Spleen (tissue), 11 donors: ENCODE measurements around the gene CPHXL2. TPM values are rescaled to one million over a fixed set of nuclear protein-coding genes. Genes with fewer than 3 reads are reported as not detected.
A peak's percentile ranks its signal among the peaks of the same experiment; 100 is the strongest.

Source experiments
- DNase-seq: peaks from one replicate; pipeline ENCODE4 v3.0.0-alpha.2; 2020
- H3K27ac ChIP-seq, 8 donors: fragments of 200-600 bp; sonication (generic) in 7 of 8; 1 replicate in 4 of 8; 2 replicates in 4 of 8; pipeline versions ENCODE4 v1.5.0 to v1.8.0; 2016 to 2021; ENCODE audit warnings: inconsistent platforms in 4 of 8, mild to moderate bottlenecking in 4 of 8, moderate library complexity in 1 of 8
- H3K27me3 ChIP-seq, 7 donors: fragments of 200-600 bp; sonication (generic) in 6 of 7; replicated peaks in 1 of 7; 1 replicate in 4 of 7; 2 replicates in 3 of 7; pipeline versions ENCODE4 v1.5.0 to v1.8.0; 2016 to 2021; ENCODE audit warnings: inconsistent platforms in 3 of 7, mild to moderate bottlenecking in 1 of 7
- H3K36me3 ChIP-seq, 6 donors: fragments of 200-600 bp; sonication (generic) in 5 of 6; 1 replicate in 4 of 6; 2 replicates in 2 of 6; pipeline versions ENCODE4 v1.5.0 to v1.8.0; 2016 to 2021; ENCODE audit warnings: inconsistent platforms in 2 of 6
- H3K4me1 ChIP-seq, 6 donors: fragments of 200-600 bp; sonication (generic) in 5 of 6; 1 replicate in 3 of 6; 2 replicates in 3 of 6; pipeline versions ENCODE4 v1.5.0 to v1.8.0; 2016 to 2021; ENCODE audit warnings: inconsistent platforms in 3 of 6
- H3K4me3 ChIP-seq, 8 donors: fragments of 200-600 bp; sonication (generic) in 7 of 8; 1 replicate in 4 of 8; 2 replicates in 4 of 8; pipeline versions ENCODE4 v1.5.0 to v1.8.0; 2016 to 2021; ENCODE audit warnings: inconsistent platforms in 4 of 8, mild to moderate bottlenecking in 4 of 8, moderate library complexity in 2 of 8
- H3K9me3 ChIP-seq, 8 donors: fragments of 200-600 bp; sonication (generic) in 7 of 8; 1 replicate in 4 of 8; 2 replicates in 4 of 8; pipeline versions ENCODE4 v1.5.0 to v1.8.0; 2016 to 2021; ENCODE audit warnings: inconsistent platforms in 4 of 8
- POLR2A ChIP-seq, 3 donors: fragments of 450-650 bp; IDR thresholded peaks; one replicate each; pipeline ENCODE4 v1.5.1; 2017; ENCODE audit warnings: antibody characterized with exemption in 3 of 3, mild to moderate bottlenecking in 1 of 3
- POLR2AphosphoS5 ChIP-seq, 3 donors: sonication (generic); formaldehyde crosslinking; IDR thresholded peaks; one replicate each; pipeline ENCODE4 v1.5.1; 2017; ENCODE audit warnings: antibody characterized with exemption in 3 of 3
- WGBS, 5 donors: extraction: QIAGEN DNeasy Blood & Tissue Kit in 3 of 5; methylation state at CpG; one replicate each; pipeline versions ENCODE4 v1.1.5 to v1.1.7; 2013 to 2018; 5-methylcytosine and 5-hydroxymethylcytosine counted together
- intact Hi-C: fragments of 100-400 bp; cut with DNase I; formaldehyde crosslinking; loops from one replicate; pipeline ENCODE4 v1.15.0; 2023; ENCODE audit warnings: low total_unique reads
- polyA plus RNA-seq, 3 donors: library from polyadenylated mRNA; stranded (reverse); fragments of 200-250 nt; gene quantifications; one replicate each; pipeline ENCODE4 v1.2.1, GENCODE V29; 2013
- total RNA-seq, 7 donors: library from RNA; depleted of rRNA in 3 of 7; stranded (reverse); fragments of >200 nt in 3 of 7; fragmentation: NEBNext Ultra II Directional in 4 of 7; extraction: Animal tissue kit (Norgen Biotek cat#: 25700) in 4 of 7; gene quantifications; one replicate each; pipeline versions ENCODE4 v1.1.0 to v1.2.1, GENCODE V29; 2016 to 2021
- TF ChIP-seq, protein P1 (sequence below), 11 experiments: fragments of 200-600 bp in 7 of 11; fragments of 450-650 bp in 4 of 11; sonication (generic) in 4 of 11; IDR thresholded peaks in 8 of 11; conservative IDR thresholded peaks in 3 of 11; 1 replicate in 7 of 11; 2 replicates in 4 of 11; pipeline versions ENCODE4 v1.4.0 to v1.8.0; 2016 to 2021; ENCODE audit warnings: antibody characterized with exemption in 11 of 11, inconsistent platforms in 4 of 11, mild to moderate bottlenecking in 1 of 11
- donor health status: healthy with polysubstance abuse.
- donor health status: DM: no; HTN: no; CAD: no; lungs with moderate emphysema.
- donor health status: DM: no; HTN: no; CAD: no.
- donor health status: Bipolar disorder and iron deficiency.
- donor health status: healthy.
- donor health status: DM: no; HTN: no; CAD: no.
- donor health status: DM: yes; HTN: yes; CAD: no.

Gene CPHXL2
- total and polyA plus RNA-seq, 10 donors = 0.06 TPM; not detected in 9

DNA sequence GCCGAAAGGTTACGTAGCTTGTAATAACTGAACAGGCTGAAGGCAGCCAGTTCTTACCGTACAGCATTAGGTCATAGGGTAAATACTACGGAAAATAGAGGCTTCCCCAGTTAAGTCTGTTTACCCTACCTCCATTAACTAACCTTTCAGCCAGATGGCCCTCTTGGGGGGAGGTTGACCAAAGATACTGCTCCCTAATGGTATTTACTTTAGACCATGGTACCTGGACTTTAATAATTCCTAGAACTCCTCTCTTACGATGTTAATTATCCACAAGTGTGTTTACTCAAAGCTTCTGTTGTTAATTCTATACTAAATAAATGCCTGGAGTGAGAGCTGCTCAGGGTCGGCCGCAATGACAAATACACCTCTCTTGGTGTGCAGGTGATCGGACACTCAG lies 44.0 kb downstream of the CPHXL2 start:
- Histone ChIP-seq H3K4me3 (no peak overlapping the region), H3K9me3 (no peaks in the 10 kb centered on the region), H3K36me3 (peaks cover 15 to 100% (median 100%) of the 10 kb centered on the region in 6 donors), H3K27ac (no peak overlapping the region), H3K4me1 (peaks cover 0 to 12% (median 10%) of the 10 kb centered on the region in 6 donors), H3K27me3 (no peaks in the 10 kb centered on the region)
- TF ChIP-seq POLR2A (IDR thresholded peaks at IDR 0.05) = no peak
- no peak for TF ChIP-seq POLR2AphosphoS5 (IDR thresholded peaks at IDR 0.05)
- TF ChIP-seq, protein P1, sequence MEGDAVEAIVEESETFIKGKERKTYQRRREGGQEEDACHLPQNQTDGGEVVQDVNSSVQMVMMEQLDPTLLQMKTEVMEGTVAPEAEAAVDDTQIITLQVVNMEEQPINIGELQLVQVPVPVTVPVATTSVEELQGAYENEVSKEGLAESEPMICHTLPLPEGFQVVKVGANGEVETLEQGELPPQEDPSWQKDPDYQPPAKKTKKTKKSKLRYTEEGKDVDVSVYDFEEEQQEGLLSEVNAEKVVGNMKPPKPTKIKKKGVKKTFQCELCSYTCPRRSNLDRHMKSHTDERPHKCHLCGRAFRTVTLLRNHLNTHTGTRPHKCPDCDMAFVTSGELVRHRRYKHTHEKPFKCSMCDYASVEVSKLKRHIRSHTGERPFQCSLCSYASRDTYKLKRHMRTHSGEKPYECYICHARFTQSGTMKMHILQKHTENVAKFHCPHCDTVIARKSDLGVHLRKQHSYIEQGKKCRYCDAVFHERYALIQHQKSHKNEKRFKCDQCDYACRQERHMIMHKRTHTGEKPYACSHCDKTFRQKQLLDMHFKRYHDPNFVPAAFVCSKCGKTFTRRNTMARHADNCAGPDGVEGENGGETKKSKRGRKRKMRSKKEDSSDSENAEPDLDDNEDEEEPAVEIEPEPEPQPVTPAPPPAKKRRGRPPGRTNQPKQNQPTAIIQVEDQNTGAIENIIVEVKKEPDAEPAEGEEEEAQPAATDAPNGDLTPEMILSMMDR (IDR thresholded peaks at IDR 0.05 in 8 of 11, conservative IDR thresholded peaks at IDR 0.05 in 3 of 11) = no peak
- WGBS, 5 donors = 91 to 98% (median 94%) methylated on average over 8 of the region's 8 CpGs
- intact Hi-C loops = no loop called here
- DNase-seq = no peak

DNA sequence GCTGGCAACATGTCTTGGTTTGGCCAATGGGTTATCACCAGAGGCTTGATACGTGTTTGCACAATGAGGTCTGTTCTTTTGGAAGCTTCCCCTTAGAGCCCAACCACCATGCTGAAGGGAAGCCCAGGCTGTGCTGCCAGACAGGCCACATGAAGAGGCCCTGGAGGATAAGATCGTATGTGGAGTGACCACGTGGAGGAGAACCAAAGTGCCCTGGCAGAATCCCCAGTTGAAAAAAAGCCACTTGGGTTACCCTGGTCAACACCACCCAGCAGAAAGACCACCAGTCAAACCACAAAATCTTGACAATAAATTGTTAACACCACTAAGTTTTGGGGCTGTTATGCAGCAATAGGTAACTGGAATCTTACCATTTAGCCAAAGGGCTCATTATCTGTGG lies 46.8 kb downstream of the CPHXL2 start:
- 77 to 93% (median 81%) methylated on average over 3 of the region's 3 CpGs for WGBS, 5 donors
- peaks cover 15 to 100% (median 93%) of the 10 kb centered on the region in 6 donors for H3K36me3 ChIP-seq
- no peak overlapping the region for H3K4me3 ChIP-seq
- intact Hi-C loops = no loop called here
- H3K27me3 ChIP-seq = no peaks in the 10 kb centered on the region
- TF ChIP-seq, protein P1 (IDR thresholded peaks at IDR 0.05 in 8 of 11, conservative IDR thresholded peaks at IDR 0.05 in 3 of 11) = no peak
- TF ChIP-seq POLR2A (IDR thresholded peaks at IDR 0.05) (no peak), POLR2AphosphoS5 (IDR thresholded peaks at IDR 0.05) (no peak)
- DNase-seq = no peak
- no peaks in the 10 kb centered on the region for H3K9me3 ChIP-seq
- H3K27ac ChIP-seq = no peak overlapping the region
- peaks cover 3 to 25% (median 17%) of the 10 kb centered on the region in 6 donors for H3K4me1 ChIP-seq

DNA sequence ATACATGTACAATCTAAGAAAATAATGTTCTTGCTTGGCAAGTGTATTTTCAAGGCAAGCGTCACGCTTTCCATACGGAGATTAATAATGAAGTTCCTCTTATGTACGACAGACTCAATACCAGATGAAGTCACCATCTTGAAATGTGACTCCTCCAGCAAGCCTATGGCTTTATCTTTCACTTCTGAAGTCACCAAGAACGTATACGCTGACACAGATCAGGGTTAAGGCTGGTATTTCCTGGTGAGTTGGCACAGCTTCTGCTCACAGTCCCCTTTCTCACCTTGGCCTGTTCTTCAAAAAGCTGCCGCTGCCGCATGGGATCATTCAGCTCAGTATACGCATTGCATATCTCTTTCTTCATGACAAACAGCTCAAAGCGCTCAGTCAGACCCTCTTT lies 47.7 kb downstream of the CPHXL2 start:
- TF ChIP-seq POLR2A (IDR thresholded peaks at IDR 0.05) (no peak), POLR2AphosphoS5 (IDR thresholded peaks at IDR 0.05) (no peak)
- TF ChIP-seq, protein P1 (IDR thresholded peaks at IDR 0.05 in 8 of 11, conservative IDR thresholded peaks at IDR 0.05 in 3 of 11) = no peak
- peak overlapping the region in 1 of 8 donors; percentile 75 for H3K27ac ChIP-seq
- H3K4me3 ChIP-seq = no peak overlapping the region
- DNase-seq = no peak
- H3K9me3 ChIP-seq = no peaks in the 10 kb centered on the region
- H3K4me1 ChIP-seq = peaks cover 3 to 25% (median 17%) of the 10 kb centered on the region in 6 donors
- intact Hi-C loops = loop anchor here (10.0 kb wide), 1 partner anchor 164 kb away; the partner anchor contains the start of gene TMEM170A
- 90 to 94% (median 92%) methylated on average over 10 of the region's 10 CpGs for WGBS, 5 donors
- H3K36me3 ChIP-seq = peaks cover 15 to 95% (median 84%) of the 10 kb centered on the region in 6 donors
- H3K27me3 ChIP-seq = no peaks in the 10 kb centered on the region

- H3K9me3 ChIP-seq = no peaks in the 10 kb centered on the region
- no peak overlapping the region for H3K4me3 ChIP-seq
- peaks cover 8 to 87% (median 76%) of the 10 kb centered on the region in 6 donors for H3K36me3 ChIP-seq
- TF ChIP-seq POLR2AphosphoS5 (IDR thresholded peaks at IDR 0.05) (peak in 1 of 3 donors; percentile 5), POLR2A (IDR thresholded peaks at IDR 0.05) (no peak)
- TF ChIP-seq, protein P1 (IDR thresholded peaks at IDR 0.05 in 8 of 11, conservative IDR thresholded peaks at IDR 0.05 in 3 of 11) = no peak
- no peak for DNase-seq
- H3K4me1 ChIP-seq = peaks cover 3 to 30% (median 22%) of the 10 kb centered on the region in 6 donors
- intact Hi-C loops = loop anchor here (10.0 kb wide), 1 partner anchor 164 kb away; the partner anchor contains the start of gene TMEM170A
- no peaks in the 10 kb centered on the region for H3K27me3 ChIP-seq
- 61 to 72% (median 63%) methylated on average over 3 to 4 of the region's 4 CpGs for WGBS, 5 donors
- H3K27ac ChIP-seq = peak overlapping the region in 7 of 8 donors; percentile 22 to 75 (median 47)
Measured at GRCh38 chr16:75628351-75628750, 48.5 kb downstream of the CPHXL2 start.
